ENCODE results near the gene FAM200C. TPM values are rescaled to one million over a fixed set of nuclear protein-coding genes. Genes with fewer than 3 reads are reported as not detected.

Gene FAM200C
- polyA plus RNA-seq, 3 donors, result 0.08 to 0.39 TPM; not detected in 1

DNA sequence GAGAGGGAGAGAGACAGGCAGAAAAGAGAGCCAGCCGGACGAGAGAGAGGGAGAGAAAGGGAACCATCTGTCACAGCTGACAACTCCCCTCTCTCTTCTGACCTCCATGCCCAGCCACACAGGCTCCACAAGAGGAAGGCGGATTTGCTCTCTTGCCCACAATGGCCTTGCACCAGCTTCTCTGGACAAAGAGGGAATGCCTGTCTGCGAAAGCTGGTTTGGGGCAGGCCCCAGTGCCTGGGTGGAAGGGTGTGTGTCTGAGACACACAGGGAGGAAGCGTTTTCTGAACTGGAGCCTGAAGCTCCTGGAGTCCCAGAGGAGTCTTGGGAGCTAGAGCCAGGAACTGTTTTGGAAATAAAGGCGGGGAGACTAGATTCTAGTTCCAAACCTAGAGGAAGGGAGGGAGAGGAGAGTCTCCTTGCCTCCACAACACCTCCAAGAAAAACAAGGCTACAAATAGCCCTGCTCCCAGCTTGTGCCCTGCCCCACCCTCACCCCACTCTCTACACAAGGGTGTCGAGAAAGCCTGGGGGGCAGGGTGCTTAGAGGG is 41.9 kb downstream of the FAM200C start:
- no peaks in the 10 kb centered on the region for H3K4me1 ChIP-seq (ENCODE audit: control insufficient read depth in 1 of 2, insufficient read depth in 2 of 2, low read length in 2 of 2)
- no peaks in the 10 kb centered on the region for H3K36me3 ChIP-seq (replicated peaks in 1 of 2; ENCODE audit: control insufficient read depth in 1 of 2, insufficient read depth in 2 of 2, low read length in 2 of 2)
- H3K4me3 Mint-ChIP-seq, result no peak overlapping the region
- H3K36me3 Mint-ChIP-seq, result no peaks in the 10 kb centered on the region
- intact Hi-C loops (cut with micrococcal nuclease), result no loop called here
- no peaks in the 10 kb centered on the region for H3K27me3 ChIP-seq (ENCODE audit: control insufficient read depth in 2 of 2, insufficient read depth in 2 of 2, low read length in 2 of 2)
- H3K9me3 ChIP-seq (replicated peaks in 1 of 2; ENCODE audit: control insufficient read depth in 1 of 2, insufficient read depth in 1 of 2, low read length in 2 of 2), result no peaks in the 10 kb centered on the region
- no peaks in the 10 kb centered on the region for H3K79me2 ChIP-seq (ENCODE audit: insufficient read depth, low read length)
- no peaks in the 10 kb centered on the region for H4K20me1 ChIP-seq (ENCODE audit: insufficient read depth, low read length)
- no peak for DNase-seq
- H3K9me3 Mint-ChIP-seq, result no peaks in the 10 kb centered on the region
- H3K27ac Mint-ChIP-seq, result no peak overlapping the region
- H3K4me3 ChIP-seq (replicated peaks in 1 of 3; ENCODE audit: low read depth in 2 of 3, low read length in 3 of 3), result no peak overlapping the region
- WGBS (ENCODE audit: insufficient coverage), result 86% methylated on average over 1 of the region's 7 CpGs
- TF ChIP-seq CTCF (IDR thresholded peaks at IDR 0.05), result no peak
- H3K4me1 Mint-ChIP-seq, result peaks cover 2% of the 10 kb centered on the region
- H2AFZ ChIP-seq (ENCODE audit: insufficient read depth, low read depth, low read length, poor library complexity, severe bottlenecking), result no peak overlapping the region
- H3K27me3 Mint-ChIP-seq (ENCODE audit: low read depth in 3 of 3), result peaks cover 0 to 6% (median 0%) of the 10 kb centered on the region in 3 donors
- H3K9ac ChIP-seq (ENCODE audit: insufficient read depth, low read length, poor library complexity, severe bottlenecking), result no peak overlapping the region
- H3K27ac ChIP-seq (ENCODE audit: low read depth in 1 of 2, low read length in 2 of 2), result no peak overlapping the region
- no peak overlapping the region for H3K4me2 ChIP-seq (replicated peaks; ENCODE audit: extremely low read depth, low read length, poor library complexity, severe bottlenecking)

- no peaks in the 10 kb centered on the region for H3K27me3 ChIP-seq (ENCODE audit: control insufficient read depth in 2 of 2, insufficient read depth in 2 of 2, low read length in 2 of 2)
- no peaks in the 10 kb centered on the region for H3K9me3 ChIP-seq (replicated peaks in 1 of 2; ENCODE audit: control insufficient read depth in 1 of 2, insufficient read depth in 1 of 2, low read length in 2 of 2)
- no peak overlapping the region for H2AFZ ChIP-seq (ENCODE audit: insufficient read depth, low read depth, low read length, poor library complexity, severe bottlenecking)
- H3K4me1 Mint-ChIP-seq, result peaks cover 2% of the 10 kb centered on the region
- no peaks in the 10 kb centered on the region for H3K79me2 ChIP-seq (ENCODE audit: insufficient read depth, low read length)
- no peak for TF ChIP-seq CTCF (IDR thresholded peaks at IDR 0.05)
- peaks cover 0 to under 1% (median 0%) of the 10 kb centered on the region in 7 donors for H3K9me3 Mint-ChIP-seq
- intact Hi-C loops (cut with micrococcal nuclease), result no loop called here
- H3K9ac ChIP-seq (ENCODE audit: insufficient read depth, low read length, poor library complexity, severe bottlenecking), result no peak overlapping the region
- no peak overlapping the region for H3K4me3 ChIP-seq (replicated peaks in 1 of 3; ENCODE audit: low read depth in 2 of 3, low read length in 3 of 3)
- peaks cover 0 to 6% (median 0%) of the 10 kb centered on the region in 3 donors for H3K27me3 Mint-ChIP-seq (ENCODE audit: low read depth in 3 of 3)
- no peak for DNase-seq
- no peak overlapping the region for H3K4me3 Mint-ChIP-seq
- H4K20me1 ChIP-seq (ENCODE audit: insufficient read depth, low read length), result no peaks in the 10 kb centered on the region
- 78% methylated on average over 5 of the region's 7 CpGs for WGBS (ENCODE audit: insufficient coverage)
- H3K27ac Mint-ChIP-seq, result no peak overlapping the region
- no peaks in the 10 kb centered on the region for H3K4me1 ChIP-seq (ENCODE audit: control insufficient read depth in 1 of 2, insufficient read depth in 2 of 2, low read length in 2 of 2)
- H3K36me3 Mint-ChIP-seq, result no peaks in the 10 kb centered on the region
- H3K4me2 ChIP-seq (replicated peaks; ENCODE audit: extremely low read depth, low read length, poor library complexity, severe bottlenecking), result no peak overlapping the region
- H3K27ac ChIP-seq (ENCODE audit: low read depth in 1 of 2, low read length in 2 of 2), result no peak overlapping the region
- no peaks in the 10 kb centered on the region for H3K36me3 ChIP-seq (replicated peaks in 1 of 2; ENCODE audit: control insufficient read depth in 1 of 2, insufficient read depth in 2 of 2, low read length in 2 of 2)
These were observed 42.5 kb downstream of the FAM200C start for GRCh38 chr5:160357394-160357793.

Measured in CD14-positive monocyte (primary cell).